IMR-90 (cell line): ENCODE measurements around the gene PSMB1. TPM values are rescaled to one million over a fixed set of nuclear protein-coding genes. Genes with fewer than 3 reads are reported as not detected.
"Not testable (repeated sequence)": the region's sequence is repeated elsewhere in the genome, so short reads cannot be mapped to it uniquely, and the experiment has no call there.

Experiments
- ATAC-seq: fragments of 200-7000 bp; cut with Tn5 transposase; 2 replicates; pipeline ENCODE4 v1.9.1; 2020; ENCODE audit warnings: low read depth, mild to moderate bottlenecking, moderate library complexity
- BruUV-seq: library from RNA; stranded (reverse); fragments of 400-500 nt; replicated peaks from 2 replicates; lab custom pipeline; 2021; lab: Mats Ljungman, UMichigan
- CTCF ChIA-PET: fragments of 300-600 bp; formaldehyde crosslinking; extraction: SDS; loops from one replicate; lab custom pipeline; 2021; ENCODE audit warnings: antibody characterized with exemption; lab: Yijun Ruan, JAX
- POLR2A ChIA-PET: fragments of 300-600 bp; sonication (Branson Sonifier 250); formaldehyde crosslinking; loops from one replicate; lab custom pipeline; 2022; ENCODE audit warnings: antibody characterized with exemption; ENCODE audit not compliant: unreplicated experiment; lab: Charles Lee
- DNase-seq: peaks from one replicate; pipeline ENCODE4 v3.0.0; 2013
- H2AFZ ChIP-seq: replicated peaks from 2 replicates; pipeline ENCODE3; 2013; ENCODE audit warnings: low read length, mild to moderate bottlenecking; ENCODE audit not compliant: poor library complexity
- H2AK5ac ChIP-seq: 2 replicates; pipeline ENCODE4 v1.6.1; 2013; ENCODE audit warnings: low read depth, low read length, inconsistent platforms
- H2AK9ac ChIP-seq: replicated peaks from 2 replicates; pipeline ENCODE3; 2013; ENCODE audit warnings: mild to moderate bottlenecking, low read depth, low read length, moderate library complexity; ENCODE audit not compliant: poor library complexity
- H2BK120ac ChIP-seq: 2 replicates; pipeline ENCODE4 v1.6.1; 2013; ENCODE audit warnings: low read depth, low read length, inconsistent platforms
- H2BK15ac ChIP-seq: 3 replicates; pipeline ENCODE4 v1.6.1; 2013; ENCODE audit warnings: low read depth, low read length, inconsistent platforms
- H2BK20ac ChIP-seq: 2 replicates; pipeline ENCODE4 v1.6.1; 2013; ENCODE audit warnings: low read depth, mild to moderate bottlenecking, inconsistent platforms, low read length, moderate library complexity
- H2BK5ac ChIP-seq: 2 replicates; pipeline ENCODE4 v1.6.1; 2013; ENCODE audit warnings: mild to moderate bottlenecking, low read depth, low read length, inconsistent platforms; ENCODE audit not compliant: poor library complexity, severe bottlenecking
- H3K14ac ChIP-seq: replicated peaks from 2 replicates; pipeline ENCODE4 v1.6.1; 2013; ENCODE audit warnings: low read depth, low read length, inconsistent platforms
- H3K18ac ChIP-seq: 2 replicates; pipeline ENCODE4 v1.6.1; 2013; ENCODE audit warnings: low read depth, low read length, control low read depth
- H3K23ac ChIP-seq: 2 replicates; pipeline ENCODE4 v1.6.1; 2013; ENCODE audit warnings: low read depth, low read length, inconsistent platforms
- H3K27ac ChIP-seq: 2 replicates; pipeline ENCODE4 v1.5.1; 2013; ENCODE audit warnings: mild to moderate bottlenecking, control low read depth, low read length; ENCODE audit not compliant: insufficient read depth
- H3K27me3 ChIP-seq: 2 replicates; pipeline ENCODE4 v1.6.1; 2013; ENCODE audit warnings: low read length; ENCODE audit not compliant: control insufficient read depth, insufficient read depth
- H3K36me3 ChIP-seq: 2 replicates; pipeline ENCODE4 v1.6.1; 2013; ENCODE audit warnings: low read length, mixed read lengths; ENCODE audit not compliant: control insufficient read depth, insufficient read depth
- H3K4ac ChIP-seq: 2 replicates; pipeline ENCODE4 v1.6.1; 2013; ENCODE audit warnings: low read depth, low read length, inconsistent platforms
- H3K4me1 ChIP-seq: 2 replicates; pipeline ENCODE4 v1.6.1; 2013; ENCODE audit warnings: low read length, mixed read lengths; ENCODE audit not compliant: control insufficient read depth, insufficient read depth
- H3K4me2 ChIP-seq: 2 replicates; pipeline ENCODE4 v1.6.1; 2013; ENCODE audit warnings: low read depth, mild to moderate bottlenecking, control low read depth, low read length, moderate library complexity
- H3K4me3 ChIP-seq: 2 replicates; pipeline ENCODE4 v1.5.1; 2013; ENCODE audit warnings: low read depth, mild to moderate bottlenecking, control low read depth, low read length, moderate library complexity; ENCODE audit not compliant: insufficient read depth
- H3K56ac ChIP-seq: 2 replicates; pipeline ENCODE4 v1.6.1; 2013; ENCODE audit warnings: low read length, inconsistent platforms; ENCODE audit not compliant: insufficient read depth; ENCODE audit errors: extremely low read depth
- H3K79me1 ChIP-seq, 2 experiments: 2 replicates each; pipeline ENCODE4 v1.6.1; 2013; ENCODE audit warnings: low read length in 2 of 2, inconsistent platforms in 1 of 2, low read depth in 1 of 2
- H3K9ac ChIP-seq: 2 replicates; pipeline ENCODE4 v1.6.1; 2013; ENCODE audit warnings: low read depth, low read length, control low read depth
- H3K9me1 ChIP-seq: 2 replicates; pipeline ENCODE4 v1.6.1; 2013; ENCODE audit warnings: low read length, inconsistent platforms; ENCODE audit not compliant: insufficient read depth
- H3K9me3 ChIP-seq: 2 replicates; pipeline ENCODE4 v1.6.1; 2013; ENCODE audit warnings: low read length; ENCODE audit not compliant: control insufficient read depth, insufficient read depth
- H4K20me1 ChIP-seq: 2 replicates; pipeline ENCODE4 v1.6.1; 2013; ENCODE audit warnings: low read length, inconsistent platforms; ENCODE audit not compliant: insufficient read depth
- H4K5ac ChIP-seq: 2 replicates; pipeline ENCODE4 v1.6.1; 2013; ENCODE audit warnings: mild to moderate bottlenecking, low read depth, low read length, control low read depth
- H4K8ac ChIP-seq, 2 experiments: 2 replicates each; pipeline ENCODE4 v1.6.1; 2013; ENCODE audit warnings: low read depth in 2 of 2, low read length in 2 of 2, control low read depth in 1 of 2, inconsistent platforms in 1 of 2
- H4K91ac ChIP-seq: 2 replicates; pipeline ENCODE4 v1.6.1; 2013; ENCODE audit warnings: low read depth, low read length, inconsistent platforms; ENCODE audit not compliant: insufficient read depth
- WGBS, 2 experiments: methylation state at CpG; one replicate each; pipeline versions ENCODE4 v1.1.5 to v1.1.7; 2013; ENCODE audit warnings: missing lambda C conversion rate in 2 of 2; ENCODE audit not compliant: insufficient read length in 1 of 2; ENCODE audit errors: extremely low coverage in 2 of 2; 5-methylcytosine and 5-hydroxymethylcytosine counted together
- dilution Hi-C: fragments of 300-500 bp; cut with HindIII; formaldehyde crosslinking; loops from one replicate; pipeline ENCODE4 v1.14.3; 2018; ENCODE audit warnings: low sequenced_read_pairs; ENCODE audit not compliant: unreplicated experiment
- in situ Hi-C: fragments of 300-500 bp; cut with MboI; formaldehyde crosslinking; loops from 3 replicates; pipeline ENCODE4 v1.14.3; 2019; ENCODE audit warnings: low sequenced_read_pairs, inconsistent platforms, mixed read lengths
- intact Hi-C: fragments of 100-400 bp; cut with micrococcal nuclease; formaldehyde crosslinking; loops from 2 replicates; pipeline ENCODE4 v1.10.0; 2022
- polyA plus RNA-seq, 3 experiments: library from polyadenylated mRNA; depleted of rRNA; stranded (reverse); fragments of >200 nt; gene quantifications; 2 replicates each; pipeline ENCODE4 v1.2.3, GENCODE V29; 2012; ENCODE audit warnings: low replicate concordance in 1 of 3
- total RNA-seq: library from RNA; depleted of rRNA; stranded (reverse); fragments of >200 nt; gene quantifications from 2 replicates; pipeline ENCODE4 v1.2.3, GENCODE V29; 2012

Gene PSMB1
- total and polyA plus RNA-seq, 2 of the 4 experiments (the other 2 are of a cell fraction), result 450 to 508 TPM

DNA sequence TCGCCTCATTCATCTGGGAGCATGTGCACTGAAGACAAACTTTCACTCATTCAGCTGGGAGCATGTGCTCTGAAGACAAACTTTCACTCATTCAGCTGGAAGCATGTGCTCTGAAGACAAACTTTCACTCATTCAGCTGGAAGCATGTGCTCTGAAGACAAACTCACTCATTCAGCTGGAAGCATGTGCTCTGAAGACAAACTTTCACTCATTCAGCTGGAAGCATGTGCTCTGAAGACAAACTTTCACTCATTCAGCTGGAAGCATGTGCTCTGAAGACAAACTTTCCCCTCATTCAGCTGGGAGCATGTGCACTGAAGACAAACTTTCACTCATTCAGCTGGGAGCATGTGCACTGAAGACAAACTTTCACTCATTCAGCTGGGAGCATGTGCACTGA, 44.8 kb downstream of the PSMB1 start:
- H3K4me1 ChIP-seq, H3K4me3 ChIP-seq, H3K36me3 ChIP-seq, H3K14ac ChIP-seq, H2BK120ac ChIP-seq, in situ Hi-C loops, H2BK20ac ChIP-seq, H4K5ac ChIP-seq, H3K4ac ChIP-seq, H3K79me1 ChIP-seq, H3K56ac ChIP-seq, H3K9ac ChIP-seq, POLR2A ChIA-PET, H3K9me3 ChIP-seq, H2AK5ac ChIP-seq, dilution Hi-C loops, H3K4me2 ChIP-seq, H3K23ac ChIP-seq, H4K8ac ChIP-seq, H3K9me1 ChIP-seq, H2AFZ ChIP-seq, H2BK5ac ChIP-seq, H3K18ac ChIP-seq, H2BK15ac ChIP-seq, H4K91ac ChIP-seq, CTCF ChIA-PET, intact Hi-C loops, H3K27me3 ChIP-seq, DNase-seq, H3K27ac ChIP-seq, ATAC-seq, H4K20me1 ChIP-seq, H2AK9ac ChIP-seq, BruUV-seq: not testable (repeated sequence)
- no CpG with 5 or more reads among the region's 1 CpG for WGBS, 2 experiments

DNA sequence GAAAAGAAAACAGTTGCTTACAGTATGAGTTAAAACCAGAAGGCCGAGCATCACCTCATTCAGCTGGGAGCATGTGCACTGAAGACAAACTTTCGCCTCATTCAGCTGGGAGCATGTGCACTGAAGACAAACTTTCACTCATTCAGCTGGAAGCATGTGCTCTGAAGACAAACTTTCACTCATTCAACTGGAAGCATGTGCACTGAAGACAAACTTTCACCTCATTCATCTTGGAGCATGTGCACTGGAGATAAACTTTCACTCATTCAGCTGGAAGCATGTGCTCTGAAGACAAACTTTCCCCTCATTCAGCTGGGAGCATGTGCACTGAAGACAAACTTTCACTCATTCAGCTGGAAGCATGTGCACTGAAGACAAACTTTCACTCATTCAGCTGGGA, 45.4 kb downstream of the PSMB1 start:
- H3K4me1 ChIP-seq, H3K79me1 ChIP-seq, H4K5ac ChIP-seq, H3K27ac ChIP-seq, ATAC-seq, H2BK20ac ChIP-seq, H2BK15ac ChIP-seq, H2AK9ac ChIP-seq, intact Hi-C loops, H3K23ac ChIP-seq, H4K8ac ChIP-seq, H3K27me3 ChIP-seq, H3K4me2 ChIP-seq, H4K91ac ChIP-seq, POLR2A ChIA-PET, H3K9ac ChIP-seq, H4K20me1 ChIP-seq, H3K56ac ChIP-seq, H3K36me3 ChIP-seq, BruUV-seq, H3K18ac ChIP-seq, H3K4ac ChIP-seq, H2AFZ ChIP-seq, dilution Hi-C loops, H3K9me1 ChIP-seq, H2BK5ac ChIP-seq, DNase-seq, H2AK5ac ChIP-seq, H3K9me3 ChIP-seq, in situ Hi-C loops, H2BK120ac ChIP-seq, H3K14ac ChIP-seq, H3K4me3 ChIP-seq: not testable (repeated sequence)
- CTCF ChIA-PET, result interaction anchor here (1.0 to 1.7 kb wide), 2 partner anchors 676 to 718 kb away, joined by 3 to 6 read pairs; no protein-coding TSS in a partner anchor
- WGBS, 2 experiments, result no CpG with 5 or more reads among the region's 2 CpGs
